GM21390 (cell line): Measurements from ENCODE around the gene GLI1.

Experiments
- ATAC-seq: cut with Tn5 transposase; IDR thresholded peaks from one replicate; pipeline ENCODE4 v1.9.1; 2021; ENCODE audit not compliant: unreplicated experiment

Gene GLI1

GRCh38 chr12:57460841-57461275 is 1.3 kb downstream of the GLI1 start:
- ATAC-seq: no peak

- ATAC-seq: no peak
These were observed 1.8 kb downstream of the GLI1 start for GRCh38 chr12:57461276-57461916.

GRCh38 chr12:57461917-57462250 is 2.3 kb downstream of the GLI1 start:
- no peak for ATAC-seq

- ATAC-seq: peak; percentile 67
These were observed 2.8 kb downstream of the GLI1 start for GRCh38 chr12:57462251-57462911.

- ATAC-seq: no peak
These were observed 3.3 kb downstream of the GLI1 start for GRCh38 chr12:57462912-57463253.

GRCh38 chr12:57464569-57464968 is 5.0 kb downstream of the GLI1 start:
- ATAC-seq: no peak

- ATAC-seq: no peak
These were observed 5.6 kb downstream of the GLI1 start for GRCh38 chr12:57465030-57465746.

- no peak for ATAC-seq
These were observed 6.3 kb downstream of the GLI1 start for GRCh38 chr12:57465747-57466505.

- ATAC-seq: no peak
These were observed 7.8 kb downstream of the GLI1 start for GRCh38 chr12:57467212-57467874.

GRCh38 chr12:57467915-57468314 is 8.3 kb downstream of the GLI1 start:
- no peak for ATAC-seq

GRCh38 chr12:57469296-57470164 is 9.9 kb downstream of the GLI1 start:
- no peak for ATAC-seq

GRCh38 chr12:57470286-57470969 is 10.8 kb downstream of the GLI1 start:
- no peak for ATAC-seq

- ATAC-seq: no peak
These were observed 11.5 kb downstream of the GLI1 start for GRCh38 chr12:57470970-57471656.

- ATAC-seq: no peak
These were observed 12.1 kb downstream of the GLI1 start for GRCh38 chr12:57471661-57472060.

GRCh38 chr12:57472391-57472790 is 12.8 kb downstream of the GLI1 start:
- ATAC-seq: no peak

- ATAC-seq: no peak
These were observed 13.8 kb downstream of the GLI1 start for GRCh38 chr12:57473392-57473791.

GRCh38 chr12:57473886-57474285 is 14.3 kb downstream of the GLI1 start:
- no peak for ATAC-seq

- no peak for ATAC-seq
These were observed 14.8 kb downstream of the GLI1 start for GRCh38 chr12:57474430-57474829.

GRCh38 chr12:57474862-57475261 is 15.3 kb downstream of the GLI1 start:
- no peak for ATAC-seq
